Mammary epithelial cell (primary cell): Measurements from ENCODE around the gene DNAJC1.

Experiments used
- CTCF ChIP-seq, 2 donors: IDR thresholded peaks in 1 of 2; conservative IDR thresholded peaks in 1 of 2; 2 replicates each; pipeline ENCODE4 v1.5.1; 2011 to 2012; ENCODE audit warnings: inconsistent platforms in 2 of 2, low read length in 2 of 2, mild to moderate bottlenecking in 2 of 2, control low read depth in 1 of 2, low read depth in 1 of 2; ENCODE audit not compliant: insufficient read depth in 1 of 2; ENCODE audit errors: extremely low read depth in 1 of 2
- EZH2 ChIP-seq: IDR thresholded peaks from 2 replicates; pipeline ENCODE4 v1.6.1; 2012; ENCODE audit warnings: low read length, inconsistent platforms, borderline replicate concordance

- no peak for TF ChIP-seq CTCF (conservative IDR thresholded peaks at IDR 0.05 in 1 of 2, IDR thresholded peaks at IDR 0.05 in 1 of 2; ENCODE audit: extremely low read depth in 1 of 2, insufficient read depth in 1 of 2, low read depth in 1 of 2, low read length in 2 of 2)
- TF ChIP-seq EZH2, result no peak
Measured at GRCh38 chr10:22010539-22010938, 7.0 kb upstream of the DNAJC1 start.
